ENCODE results near the gene AGXT. TPM values are rescaled to one million over a fixed set of nuclear protein-coding genes. Genes with fewer than 3 reads are reported as not detected.
A peak's percentile ranks its signal among the peaks of the same experiment; 100 is the strongest.

The AGXT gene
- total RNA-seq: under 1 TPM in 1 of 2 donors, not detected in 1; 0.61 TPM
- polyA plus RNA-seq: under 1 TPM; 0.05 to 0.16 TPM
- long read RNA-seq, donor 1: 0 reads
- long read RNA-seq, donor 2: 0 reads
- long read RNA-seq, donor 3: 0 reads
- long read RNA-seq, donor 4: 0 reads
- long read RNA-seq, donor 5: 0 reads

GRCh38 chr2:240868286-240869108 is at the start of gene AGXT:
AGXT (plus strand) TSS chr2:240868824; CDS start chr2:240868866, 42 bp downstream.
- WGBS, 2 donors: 82% methylated on average over 21 of the region's 21 CpGs
- Histone ChIP-seq H3K36me3 (ENCODE audit: control insufficient read depth in 4 of 4, insufficient read depth in 4 of 4, low read length in 4 of 4) (no peaks in the 10 kb centered on the region), H3K9me3 (ENCODE audit: control insufficient read depth in 4 of 4, insufficient read depth in 3 of 4, low read length in 3 of 4) (no peaks in the 10 kb centered on the region), H3K27me3 (ENCODE audit: control insufficient read depth in 3 of 3, insufficient read depth in 3 of 3, low read length in 2 of 3) (no peaks in the 10 kb centered on the region), H3K4me1 (ENCODE audit: control insufficient read depth in 5 of 5, insufficient read depth in 5 of 5, low read length in 5 of 5) (no peaks in the 10 kb centered on the region), H3K27ac (ENCODE audit: low read depth in 1 of 2, low read length in 1 of 2) (no peak within 1 kb of the TSS), H3K9ac (ENCODE audit: insufficient read depth in 1 of 2, low read length in 2 of 2) (no peak within 1 kb of the TSS), H3K4me3 (no peak within 1 kb of the TSS)
- ATAC-seq (ENCODE audit: insufficient read depth, low FRiP score) (no peak), DNase-seq (peak; percentile 39 to 75 (median 74))
- no peak for TF ChIP-seq CTCF (IDR thresholded peaks at IDR 0.05; ENCODE audit: control extremely low read depth, extremely low read depth)

- TF ChIP-seq CTCF (IDR thresholded peaks at IDR 0.05; ENCODE audit: control extremely low read depth, extremely low read depth): no peak
- peaks cover 0 to 12% (median 3%) of the 10 kb centered on the region in 5 donors for H3K4me1 ChIP-seq (ENCODE audit: control insufficient read depth in 5 of 5, insufficient read depth in 5 of 5, low read length in 5 of 5)
- H3K4me3 ChIP-seq: no peak overlapping the region
- no peak overlapping the region for H3K9ac ChIP-seq (ENCODE audit: insufficient read depth in 1 of 2, low read length in 2 of 2)
- peaks cover 0 to 16% (median 1%) of the 10 kb centered on the region in 4 donors for H3K9me3 ChIP-seq (ENCODE audit: control insufficient read depth in 4 of 4, insufficient read depth in 3 of 4, low read length in 3 of 4)
- ATAC-seq (ENCODE audit: insufficient read depth, low FRiP score) (no peak), DNase-seq (no peak)
- no peaks in the 10 kb centered on the region for H3K36me3 ChIP-seq (ENCODE audit: control insufficient read depth in 4 of 4, insufficient read depth in 4 of 4, low read length in 4 of 4)
- no peak overlapping the region for H3K27ac ChIP-seq (ENCODE audit: low read depth in 1 of 2, low read length in 1 of 2)
- peaks cover 23 to 55% (median 29%) of the 10 kb centered on the region in 3 donors for H3K27me3 ChIP-seq (ENCODE audit: control insufficient read depth in 3 of 3, insufficient read depth in 3 of 3, low read length in 2 of 3)
- 2% methylated on average over 41 to 81 of the region's 81 CpGs for WGBS, 2 donors
Measured at GRCh38 chr2:240819126-240819857, 49.3 kb upstream of the AGXT start.

- Histone ChIP-seq H3K9ac (ENCODE audit: insufficient read depth in 1 of 2, low read length in 2 of 2) (no peak within 1 kb of the TSS), H3K4me1 (ENCODE audit: control insufficient read depth in 5 of 5, insufficient read depth in 5 of 5, low read length in 5 of 5) (peaks cover 0 to 12% (median 3%) of the 10 kb centered on the region in 5 donors), H3K27ac (ENCODE audit: low read depth in 1 of 2, low read length in 1 of 2) (no peak within 1 kb of the TSS), H3K27me3 (ENCODE audit: control insufficient read depth in 3 of 3, insufficient read depth in 3 of 3, low read length in 2 of 3) (peaks cover 23 to 62% (median 36%) of the 10 kb centered on the region in 3 donors), H3K4me3 (no peak within 1 kb of the TSS), H3K9me3 (ENCODE audit: control insufficient read depth in 4 of 4, insufficient read depth in 3 of 4, low read length in 3 of 4) (peaks cover 0 to 13% (median 0%) of the 10 kb centered on the region in 4 donors), H3K36me3 (ENCODE audit: control insufficient read depth in 4 of 4, insufficient read depth in 4 of 4, low read length in 4 of 4) (no peaks in the 10 kb centered on the region)
- no peak for ATAC-seq (ENCODE audit: insufficient read depth, low FRiP score)
- no peak for TF ChIP-seq CTCF (IDR thresholded peaks at IDR 0.05; ENCODE audit: control extremely low read depth, extremely low read depth)
- 1 to 2% methylated on average over 30 to 104 of the region's 104 CpGs for WGBS, 2 donors
- peak; percentile 35 to 65 (median 61) for DNase-seq
Measured at GRCh38 chr2:240819858-240820606, 48.6 kb upstream of the AGXT start, which contains the start of gene KIF1A. KIF1A (minus strand) TSS chr2:240820219; CDS start chr2:240797752, 22,467 bp downstream.

Measured in lung (tissue), 16 donors.